Measurements from ENCODE around the gene PLEKHF1.
A peak's percentile ranks its signal among the peaks of the same experiment; 100 is the strongest.

The PLEKHF1 gene

DNA sequence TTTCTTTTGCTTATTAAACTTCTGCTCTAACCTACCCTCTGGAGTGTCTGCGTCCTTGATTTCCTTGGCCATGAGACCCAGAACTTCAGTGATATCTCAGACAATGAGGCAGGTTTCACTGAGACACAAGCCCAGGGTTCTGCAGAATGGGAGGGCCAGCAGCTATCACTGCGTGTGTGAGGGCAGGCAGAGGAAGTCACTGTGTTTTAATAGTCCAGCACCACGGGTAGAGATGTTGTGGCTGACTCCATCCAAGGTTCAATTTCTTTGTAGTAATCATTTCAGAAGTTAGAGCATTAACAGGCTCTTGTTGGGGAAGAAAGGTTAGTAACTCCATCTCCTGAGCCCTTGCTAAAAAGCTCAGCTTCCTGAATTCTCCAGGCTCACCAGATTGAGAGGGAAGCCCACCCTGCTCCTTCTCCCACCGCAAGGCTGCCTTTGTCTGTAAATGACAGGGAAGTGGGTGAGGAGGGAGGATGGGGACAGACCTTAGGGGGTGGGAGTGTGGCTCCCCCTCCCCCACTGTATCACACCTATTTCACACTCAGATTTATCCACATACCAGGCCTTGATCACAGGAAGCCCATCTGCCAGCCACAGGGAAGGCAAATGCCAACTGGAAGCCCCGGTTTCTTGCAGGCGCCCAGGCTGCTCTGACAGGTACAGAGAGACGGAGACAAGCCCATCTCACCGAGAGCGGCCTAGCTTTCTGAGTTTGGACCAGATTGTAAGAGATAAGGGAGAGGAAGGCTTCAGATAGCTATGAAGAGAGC is 47.7 kb downstream of the PLEKHF1 start:
- Histone ChIP-seq H3K9ac (ENCODE audit: low read length) (no peak overlapping the region), H2BK15ac (ENCODE audit: low read depth, poor library complexity, severe bottlenecking) (no peak overlapping the region), H3K4me2 (ENCODE audit: low read length, poor library complexity, severe bottlenecking) (no peak overlapping the region), H3K36me3 (ENCODE audit: control insufficient read depth in 1 of 2, insufficient read depth in 2 of 2, low read depth in 1 of 2, low read length in 2 of 2) (peaks cover 7 to 22% of the 10 kb centered on the region in 2 experiments), H4K8ac (ENCODE audit: low read length) (no peak overlapping the region), H3K4ac (ENCODE audit: low read depth in 1 of 2, low read length in 2 of 2) (no peak overlapping the region), H2AFZ (ENCODE audit: low read depth, low read length) (no peak overlapping the region), H2AK5ac (ENCODE audit: low read length, severe bottlenecking) (no peak overlapping the region), H4K91ac (ENCODE audit: low read length) (no peak overlapping the region), H3K27ac (ENCODE audit: low read length, poor library complexity, severe bottlenecking) (no peak overlapping the region), H2BK12ac (ENCODE audit: low read length in 2 of 2) (no peak overlapping the region), H3K4me1 (ENCODE audit: control insufficient read depth, insufficient read depth, low read depth, low read length) (peaks cover 19% of the 10 kb centered on the region), H3K79me1 (replicated peaks; ENCODE audit: low read length, poor library complexity, severe bottlenecking) (peaks cover 46% of the 10 kb centered on the region), H3K23ac (ENCODE audit: low read length in 2 of 2) (peak overlapping the region in 1 of 2 experiments; percentile 31), H3K18ac (ENCODE audit: low read depth in 1 of 2, low read length in 2 of 2) (no peak overlapping the region), H3K9me3 (ENCODE audit: control insufficient read depth, low read length) (no peaks in the 10 kb centered on the region), H2BK120ac (ENCODE audit: low read depth, low read length) (no peak overlapping the region), H3K4me3 (ENCODE audit: insufficient read depth in 1 of 2, low read depth in 1 of 2, low read length in 2 of 2) (no peak overlapping the region), H3K14ac (ENCODE audit: low read length in 2 of 2) (no peak overlapping the region), H2BK5ac (ENCODE audit: low read depth, low read length, poor library complexity, severe bottlenecking) (no peak overlapping the region), H3K27me3 (ENCODE audit: control insufficient read depth in 1 of 2, insufficient read depth in 1 of 2, low read length in 2 of 2) (no peaks in the 10 kb centered on the region)
- 84% methylated on average over 6 of the region's 9 CpGs for WGBS
- DNase-seq = no peak

- peak overlapping the region; percentile 84 to 88 for H3K18ac ChIP-seq (ENCODE audit: low read depth in 1 of 2, low read length in 2 of 2)
- H3K36me3 ChIP-seq (ENCODE audit: control insufficient read depth in 1 of 2, insufficient read depth in 2 of 2, low read depth in 1 of 2, low read length in 2 of 2) = peaks cover 7 to 13% of the 10 kb centered on the region in 2 experiments
- H2AK5ac ChIP-seq (ENCODE audit: low read length, severe bottlenecking) = peak overlapping the region; percentile 49
- H3K4me3 ChIP-seq (ENCODE audit: insufficient read depth in 1 of 2, low read depth in 1 of 2, low read length in 2 of 2) = peak overlapping the region; percentile 83 to 90
- peak overlapping the region; percentile 92 for H3K9ac ChIP-seq (ENCODE audit: low read length)
- DNase-seq = no peak
- no peak overlapping the region for H2BK5ac ChIP-seq (ENCODE audit: low read depth, low read length, poor library complexity, severe bottlenecking)
- 42% methylated on average over 8 of the region's 15 CpGs for WGBS
- H2BK15ac ChIP-seq (ENCODE audit: low read depth, poor library complexity, severe bottlenecking) = peak overlapping the region; percentile 86
- peak overlapping the region in 1 of 2 experiments; percentile 29 for H2BK12ac ChIP-seq (ENCODE audit: low read length in 2 of 2)
- H3K4ac ChIP-seq (ENCODE audit: low read depth in 1 of 2, low read length in 2 of 2) = peak overlapping the region in 1 of 2 experiments; percentile 87
- H2AFZ ChIP-seq (ENCODE audit: low read depth, low read length) = peak overlapping the region; percentile 70
- peak overlapping the region; percentile 92 for H4K8ac ChIP-seq (ENCODE audit: low read length)
- H3K23ac ChIP-seq (ENCODE audit: low read length in 2 of 2) = peak overlapping the region in 1 of 2 experiments; percentile 38
- H3K4me1 ChIP-seq (ENCODE audit: control insufficient read depth, insufficient read depth, low read depth, low read length) = peaks cover 16% of the 10 kb centered on the region
- H3K4me2 ChIP-seq (ENCODE audit: low read length, poor library complexity, severe bottlenecking) = peak overlapping the region; percentile 79
- no peak overlapping the region for H3K27ac ChIP-seq (ENCODE audit: low read length, poor library complexity, severe bottlenecking)
- no peaks in the 10 kb centered on the region for H3K9me3 ChIP-seq (ENCODE audit: control insufficient read depth, low read length)
- H4K91ac ChIP-seq (ENCODE audit: low read length) = peak overlapping the region; percentile 61
- H3K27me3 ChIP-seq (ENCODE audit: control insufficient read depth in 1 of 2, insufficient read depth in 1 of 2, low read length in 2 of 2) = no peaks in the 10 kb centered on the region
- H3K79me1 ChIP-seq (replicated peaks; ENCODE audit: low read length, poor library complexity, severe bottlenecking) = peaks cover 34% of the 10 kb centered on the region
- peak overlapping the region; percentile 98 for H2BK120ac ChIP-seq (ENCODE audit: low read depth, low read length)
- peak overlapping the region; percentile 76 to 86 for H3K14ac ChIP-seq (ENCODE audit: low read length in 2 of 2)
These were observed 49.2 kb downstream of the PLEKHF1 start for GRCh38 chr19:29714371-29714952.

GRCh38 chr19:29714953-29715700 is 49.9 kb downstream of the PLEKHF1 start, which contains the start of gene C19orf12:
Gene C19orf12 (minus strand): TSS chr19:29715261. CDS start chr19:29708413, 6,848 bp downstream.
- Histone ChIP-seq H3K4me2 (ENCODE audit: low read length, poor library complexity, severe bottlenecking) (peak within 1 kb of the TSS; percentile 79), H3K18ac (ENCODE audit: low read depth in 1 of 2, low read length in 2 of 2) (peak within 1 kb of the TSS; percentile 84 to 88), H4K8ac (ENCODE audit: low read length) (peak within 1 kb of the TSS; percentile 94), H3K23ac (ENCODE audit: low read length in 2 of 2) (peak within 1 kb of the TSS in 1 of 2 experiments; percentile 38), H4K91ac (ENCODE audit: low read length) (peak within 1 kb of the TSS; percentile 95), H3K4me1 (ENCODE audit: control insufficient read depth, insufficient read depth, low read depth, low read length) (peaks cover 16% of the 10 kb centered on the region), H3K79me1 (replicated peaks; ENCODE audit: low read length, poor library complexity, severe bottlenecking) (peaks cover 30% of the 10 kb centered on the region), H3K27me3 (ENCODE audit: control insufficient read depth in 1 of 2, insufficient read depth in 1 of 2, low read length in 2 of 2) (no peaks in the 10 kb centered on the region), H3K27ac (ENCODE audit: low read length, poor library complexity, severe bottlenecking) (peak within 1 kb of the TSS; percentile 9), H3K9me3 (ENCODE audit: control insufficient read depth, low read length) (no peaks in the 10 kb centered on the region), H2BK5ac (ENCODE audit: low read depth, low read length, poor library complexity, severe bottlenecking) (peak within 1 kb of the TSS; percentile 54), H2AFZ (ENCODE audit: low read depth, low read length) (peak within 1 kb of the TSS; percentile 70), H2BK12ac (ENCODE audit: low read length in 2 of 2) (peak within 1 kb of the TSS in 1 of 2 experiments; percentile 45), H3K36me3 (ENCODE audit: control insufficient read depth in 1 of 2, insufficient read depth in 2 of 2, low read depth in 1 of 2, low read length in 2 of 2) (peaks cover 7 to 12% of the 10 kb centered on the region in 2 experiments), H2AK5ac (ENCODE audit: low read length, severe bottlenecking) (peak within 1 kb of the TSS; percentile 83), H2BK15ac (ENCODE audit: low read depth, poor library complexity, severe bottlenecking) (peak within 1 kb of the TSS; percentile 86), H3K4me3 (ENCODE audit: insufficient read depth in 1 of 2, low read depth in 1 of 2, low read length in 2 of 2) (peak within 1 kb of the TSS; percentile 83 to 90), H2BK120ac (ENCODE audit: low read depth, low read length) (peak within 1 kb of the TSS; percentile 98), H3K14ac (ENCODE audit: low read length in 2 of 2) (peak within 1 kb of the TSS; percentile 76 to 86), H3K9ac (ENCODE audit: low read length) (peak within 1 kb of the TSS; percentile 92), H3K4ac (ENCODE audit: low read depth in 1 of 2, low read length in 2 of 2) (peak within 1 kb of the TSS; percentile 87 to 97)
- WGBS = 1% methylated on average over 60 of the region's 72 CpGs
- DNase-seq = peak; percentile 45

Measured in mesenchymal stem cell (in vitro differentiated cells and primary cell).